Raji (cell line): ENCODE data around the gene GRB7.

ENCODE experiments used
- POLR2A ChIP-seq: IDR thresholded peaks from 2 replicates; pipeline ENCODE4 v1.6.1; 2011; ENCODE audit warnings: low read depth, low read length, control low read depth; ENCODE audit not compliant: insufficient read depth

The GRB7 gene

DNA sequence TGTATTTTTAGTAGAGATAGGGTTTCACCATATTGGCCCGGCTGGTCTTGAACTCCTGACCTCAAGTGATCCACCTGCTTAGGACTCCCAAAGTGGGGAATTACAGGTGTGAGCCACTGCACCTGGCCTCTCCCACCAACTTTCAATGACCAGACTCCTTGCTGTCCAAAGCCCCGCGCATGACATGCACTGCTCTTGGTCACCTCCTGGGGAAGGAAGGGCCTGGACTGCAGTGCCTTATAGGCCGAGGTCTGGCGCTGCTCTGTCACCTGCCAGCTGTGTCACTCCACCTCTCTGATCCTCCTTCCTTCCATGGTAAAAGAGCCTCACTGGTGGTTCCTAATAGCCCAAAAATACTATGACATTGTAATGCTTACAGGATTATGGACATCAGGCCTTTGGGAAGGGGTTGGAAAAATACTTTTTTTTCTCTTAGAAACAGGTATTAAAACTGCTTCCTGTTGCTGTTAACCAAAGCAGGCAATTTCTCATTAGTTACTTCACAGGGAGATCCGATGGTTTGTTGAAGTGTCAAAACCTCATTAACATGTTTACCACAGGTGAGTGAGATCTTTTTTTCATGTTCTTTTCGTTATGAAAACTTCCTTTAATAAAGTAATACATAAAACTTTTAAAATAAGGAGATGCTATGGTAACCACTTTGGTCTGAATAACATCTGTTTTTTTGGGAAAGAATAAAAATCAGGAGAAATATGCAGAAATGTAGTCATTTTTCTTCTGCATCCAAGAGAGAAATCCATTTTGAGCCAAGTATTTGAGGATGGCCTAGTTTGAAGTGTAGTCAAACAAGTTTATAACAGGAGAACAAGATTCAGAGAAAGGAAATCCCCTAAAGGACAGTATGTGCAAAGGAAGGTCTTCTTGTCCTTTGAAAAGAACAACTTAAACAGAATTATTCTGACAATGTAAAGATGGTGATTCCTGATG lies 35.5 kb downstream of the GRB7 start:
- no peak for TF ChIP-seq POLR2A

GRCh38 chr17:39774047-39774446 lies 36.3 kb downstream of the GRB7 start:
- TF ChIP-seq POLR2A: no peak

DNA sequence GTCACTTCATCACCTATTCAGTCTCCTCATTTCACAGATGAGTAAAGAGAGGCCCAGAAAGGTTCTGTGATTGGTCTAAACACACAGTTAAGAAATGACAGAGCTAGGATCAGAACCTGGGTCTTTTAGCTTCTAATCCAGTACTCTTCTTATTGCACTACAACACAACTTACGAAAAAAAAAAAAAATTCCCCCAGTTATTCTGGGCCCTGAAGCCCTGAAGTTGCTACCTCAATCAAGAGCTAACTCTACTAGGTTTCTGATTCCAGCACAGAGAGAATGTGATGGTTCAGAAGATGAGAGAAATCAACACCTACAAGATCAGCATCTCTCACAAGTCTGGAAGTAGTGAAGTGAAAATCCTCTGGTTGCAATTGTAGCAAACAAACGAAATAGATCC lies 37.3 kb downstream of the GRB7 start:
- TF ChIP-seq POLR2A: no peak; the same call in 1 of the 2 replicates

- no peak for TF ChIP-seq POLR2A
Observed at GRCh38 chr17:39776252-39776651, 38.5 kb downstream of the GRB7 start.

DNA sequence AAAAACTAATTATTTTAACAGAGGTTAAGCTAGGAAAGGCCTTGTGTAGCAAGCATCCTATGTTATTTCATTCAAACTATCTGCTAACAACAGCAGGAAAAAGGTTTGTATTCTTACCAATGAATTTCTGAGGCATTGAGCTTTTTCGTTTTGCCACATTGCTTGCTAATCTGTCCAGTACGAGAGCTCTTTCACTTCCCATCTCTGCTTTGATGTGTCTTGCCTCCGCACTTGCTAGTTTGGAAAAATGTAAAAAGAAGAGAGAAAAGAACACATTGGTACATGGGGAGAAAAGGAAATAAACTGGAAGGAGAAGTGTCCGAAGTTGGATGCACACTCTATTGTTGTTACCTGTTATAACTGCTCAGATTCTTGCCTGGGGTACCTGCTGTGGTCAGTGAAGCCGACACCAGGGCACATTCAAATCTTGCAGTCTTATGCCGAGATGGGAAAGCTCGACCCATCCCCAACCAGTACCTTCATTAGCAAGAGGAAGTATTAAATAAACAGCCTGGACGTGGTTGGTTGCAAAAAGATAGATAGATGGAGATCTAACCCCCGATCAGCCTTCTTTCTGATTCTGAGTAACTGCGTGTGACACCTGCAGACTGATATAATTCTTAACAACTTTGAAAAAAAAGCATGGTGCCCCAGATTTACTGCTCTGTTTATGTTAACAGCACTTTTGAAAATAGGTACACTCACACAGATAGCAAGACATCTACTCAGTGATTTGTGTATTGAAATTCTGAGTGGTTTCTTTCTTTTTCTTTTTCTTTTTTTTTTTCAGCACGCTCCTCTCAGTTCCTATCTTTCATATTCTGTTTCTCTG lies 40.0 kb downstream of the GRB7 start:
- peak; percentile 76 for TF ChIP-seq POLR2A

DNA sequence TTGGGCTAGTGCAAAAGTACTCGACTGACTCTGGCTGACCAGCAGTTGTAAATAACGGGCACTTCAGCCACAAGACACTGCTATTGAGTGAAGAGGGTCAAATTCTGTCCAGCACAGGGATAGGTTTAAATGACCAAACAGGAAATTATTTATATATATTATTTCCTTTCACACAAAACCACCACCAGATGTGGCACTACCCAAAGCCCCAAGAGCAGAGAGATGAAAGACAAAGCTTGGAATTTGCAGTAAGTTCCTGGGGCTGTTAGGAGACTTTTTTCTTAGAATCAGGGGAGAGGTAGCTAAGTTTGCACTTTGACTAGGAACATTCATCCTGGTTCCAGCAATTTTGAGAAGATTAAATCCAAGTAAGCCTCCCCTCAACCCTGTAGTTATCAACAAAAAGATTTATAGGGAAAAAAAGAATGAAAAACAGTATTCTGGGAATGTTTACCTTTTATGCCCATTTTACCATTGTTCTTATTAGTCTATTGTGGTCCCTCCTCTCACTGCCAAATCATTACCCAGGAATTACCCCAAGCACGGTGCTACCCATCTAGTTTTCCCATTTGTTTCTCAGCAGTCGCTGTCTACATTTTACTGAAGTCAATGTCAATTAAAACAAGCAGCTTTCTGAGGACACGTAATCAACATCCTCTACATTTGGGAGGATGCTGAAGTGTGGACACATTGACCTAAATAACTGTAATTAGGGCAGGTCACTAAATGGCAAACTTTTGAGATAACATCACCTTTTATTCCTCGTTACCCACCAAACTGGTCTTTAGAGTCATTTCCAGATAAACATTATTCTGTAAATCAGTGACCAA lies 43.5 kb downstream of the GRB7 start:
- no peak for TF ChIP-seq POLR2A

DNA sequence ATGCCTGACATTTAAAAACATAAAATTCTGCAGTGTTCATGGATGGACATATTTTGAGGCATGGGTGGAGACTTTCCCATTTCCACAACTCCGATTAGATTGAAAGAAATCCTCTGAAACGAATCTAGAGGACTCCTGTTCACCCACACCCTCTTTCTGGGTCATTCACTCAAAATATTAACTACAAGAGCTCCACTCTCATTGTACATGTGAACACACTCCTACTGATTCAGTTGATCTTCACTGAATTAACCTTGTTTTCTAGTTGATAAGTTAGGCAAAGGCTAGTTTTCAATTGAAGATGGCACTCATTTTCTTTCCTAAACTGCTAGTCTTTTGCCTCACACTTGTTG lies 44.1 kb downstream of the GRB7 start:
- no peak for TF ChIP-seq POLR2A

- no peak for TF ChIP-seq POLR2A
Observed at GRCh38 chr17:39782481-39782880, 44.7 kb downstream of the GRB7 start.

DNA sequence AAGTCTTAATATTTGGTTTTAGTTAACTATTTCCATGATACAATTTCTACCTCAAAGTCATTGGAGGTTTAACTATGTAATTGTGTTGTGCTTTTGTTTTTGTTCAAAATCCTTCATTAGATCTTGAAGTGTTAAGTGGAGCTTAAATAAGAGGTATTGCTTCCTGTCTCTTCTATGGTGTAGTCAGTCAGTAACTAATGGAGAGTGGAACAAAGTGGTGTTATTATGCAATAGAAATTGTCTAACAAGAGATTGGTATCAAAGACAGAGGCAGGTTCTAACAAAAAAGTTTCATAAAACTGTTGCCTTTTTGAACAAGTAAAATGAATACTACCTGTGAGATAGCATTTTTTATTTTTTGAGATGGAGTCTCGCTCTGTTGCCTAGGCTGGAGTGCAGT lies 45.2 kb downstream of the GRB7 start:
- no peak for TF ChIP-seq POLR2A

DNA sequence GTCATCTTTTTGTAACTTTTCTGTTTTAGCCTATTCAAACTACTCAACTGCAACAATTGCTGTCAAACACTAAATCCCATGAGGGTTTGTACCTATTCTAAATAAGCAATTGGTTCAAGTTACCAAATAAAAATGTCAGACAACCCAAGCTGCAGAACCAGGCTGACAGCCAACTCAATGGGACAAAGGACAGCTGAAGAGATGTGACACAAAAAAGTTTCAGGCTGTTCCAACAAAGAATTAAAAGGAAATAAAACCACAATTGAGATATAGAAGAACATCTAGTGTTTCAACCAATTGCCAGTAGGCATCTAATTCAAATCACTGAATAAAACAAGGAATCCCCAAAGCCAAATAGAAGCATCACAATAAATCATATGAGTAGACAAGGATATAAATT lies 49.3 kb downstream of the GRB7 start:
- TF ChIP-seq POLR2A: no peak

- TF ChIP-seq POLR2A: no peak
Observed at GRCh38 chr17:39787743-39788484, 50.2 kb downstream of the GRB7 start.

DNA sequence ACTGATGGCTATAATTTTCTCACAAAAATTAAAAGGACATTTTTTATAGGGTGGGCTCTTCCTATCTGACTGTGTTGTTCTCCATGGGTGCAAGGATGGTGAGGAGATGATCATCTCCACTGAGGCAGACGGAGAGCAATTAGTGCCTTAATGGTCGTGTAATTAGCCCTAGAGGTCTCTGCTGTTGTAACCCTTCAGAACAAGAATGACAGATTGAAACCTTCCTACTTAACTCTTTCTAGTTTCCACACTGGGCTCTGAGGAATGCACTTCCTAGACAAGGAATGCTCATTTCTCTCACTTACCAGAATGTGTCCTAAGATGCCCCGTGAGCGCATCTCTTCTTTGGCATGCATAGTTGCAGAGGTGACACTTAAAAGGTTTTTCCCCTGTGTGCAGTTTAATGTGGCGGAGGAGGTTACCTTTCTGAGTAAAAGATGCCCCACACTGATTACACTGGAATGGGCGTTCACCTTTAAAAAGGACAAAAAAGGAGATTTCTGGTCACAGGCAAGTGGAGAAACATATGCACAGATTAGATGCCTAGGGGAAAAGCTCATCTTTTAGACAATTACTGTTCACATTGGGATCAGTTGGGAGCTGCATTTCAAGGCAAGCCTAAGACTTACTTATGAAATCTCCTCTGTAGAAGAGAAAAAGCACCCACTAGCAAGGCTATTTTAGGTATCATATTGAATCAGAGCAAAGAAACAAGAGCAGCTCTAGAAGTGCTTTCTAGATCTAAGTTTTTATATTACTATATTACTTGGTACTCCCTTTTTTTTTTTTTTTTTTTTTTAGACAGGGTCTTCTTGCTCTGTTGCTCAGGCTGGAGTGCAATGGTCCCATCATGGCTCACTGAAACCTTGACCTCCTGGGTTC lies 53.6 kb downstream of the GRB7 start:
- TF ChIP-seq POLR2A: no peak

- no peak for TF ChIP-seq POLR2A
Observed at GRCh38 chr17:39792526-39793221, 54.9 kb downstream of the GRB7 start.
